Measurements from ENCODE around the gene CHST7.

CHST7 gene

DNA sequence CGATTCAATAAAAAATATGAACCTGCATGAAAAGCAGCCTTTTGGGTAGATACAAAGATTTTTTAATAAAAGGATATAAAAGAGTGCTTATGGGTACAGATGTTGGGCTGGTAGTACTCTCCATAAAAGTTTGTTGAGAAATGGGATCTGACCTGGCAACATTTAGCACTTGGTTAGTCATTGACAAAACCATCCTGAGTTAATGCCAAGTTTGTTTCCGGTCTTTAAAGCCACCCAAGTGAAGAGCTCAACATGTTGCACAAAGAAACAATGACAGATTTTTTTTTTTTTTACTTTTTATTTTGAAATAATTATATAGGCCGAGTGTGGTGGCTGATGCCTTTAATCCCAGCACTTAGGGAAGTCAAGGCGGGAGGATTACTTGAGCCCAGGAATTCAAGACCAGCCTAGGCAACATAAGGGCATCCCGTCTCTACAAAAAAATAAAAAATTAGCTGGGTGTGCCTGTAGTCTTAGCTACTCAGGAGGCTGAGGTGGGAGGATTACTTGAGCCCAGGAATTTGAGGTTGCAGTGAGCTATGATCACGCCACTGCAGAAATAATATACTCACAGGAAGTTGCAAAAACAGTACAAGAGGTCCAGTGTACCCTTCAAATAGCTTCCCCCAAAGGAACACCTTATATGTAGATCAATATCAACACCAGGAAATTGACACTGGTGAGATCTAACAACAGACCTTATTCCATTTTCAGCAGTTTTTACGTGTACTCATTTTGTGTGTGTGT lies 16.6 kb downstream of the CHST7 start:
- peak; percentile 70 for DNase-seq (ENCODE audit: low read depth)
- TF ChIP-seq, protein P1, sequence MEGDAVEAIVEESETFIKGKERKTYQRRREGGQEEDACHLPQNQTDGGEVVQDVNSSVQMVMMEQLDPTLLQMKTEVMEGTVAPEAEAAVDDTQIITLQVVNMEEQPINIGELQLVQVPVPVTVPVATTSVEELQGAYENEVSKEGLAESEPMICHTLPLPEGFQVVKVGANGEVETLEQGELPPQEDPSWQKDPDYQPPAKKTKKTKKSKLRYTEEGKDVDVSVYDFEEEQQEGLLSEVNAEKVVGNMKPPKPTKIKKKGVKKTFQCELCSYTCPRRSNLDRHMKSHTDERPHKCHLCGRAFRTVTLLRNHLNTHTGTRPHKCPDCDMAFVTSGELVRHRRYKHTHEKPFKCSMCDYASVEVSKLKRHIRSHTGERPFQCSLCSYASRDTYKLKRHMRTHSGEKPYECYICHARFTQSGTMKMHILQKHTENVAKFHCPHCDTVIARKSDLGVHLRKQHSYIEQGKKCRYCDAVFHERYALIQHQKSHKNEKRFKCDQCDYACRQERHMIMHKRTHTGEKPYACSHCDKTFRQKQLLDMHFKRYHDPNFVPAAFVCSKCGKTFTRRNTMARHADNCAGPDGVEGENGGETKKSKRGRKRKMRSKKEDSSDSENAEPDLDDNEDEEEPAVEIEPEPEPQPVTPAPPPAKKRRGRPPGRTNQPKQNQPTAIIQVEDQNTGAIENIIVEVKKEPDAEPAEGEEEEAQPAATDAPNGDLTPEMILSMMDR (IDR thresholded peaks at IDR 0.05; ENCODE audit: insufficient read depth, low read depth, low read length, missing control alignments), result no peak
- H3K4me3 ChIP-seq (ENCODE audit: low read length), result no peak overlapping the region

DNA sequence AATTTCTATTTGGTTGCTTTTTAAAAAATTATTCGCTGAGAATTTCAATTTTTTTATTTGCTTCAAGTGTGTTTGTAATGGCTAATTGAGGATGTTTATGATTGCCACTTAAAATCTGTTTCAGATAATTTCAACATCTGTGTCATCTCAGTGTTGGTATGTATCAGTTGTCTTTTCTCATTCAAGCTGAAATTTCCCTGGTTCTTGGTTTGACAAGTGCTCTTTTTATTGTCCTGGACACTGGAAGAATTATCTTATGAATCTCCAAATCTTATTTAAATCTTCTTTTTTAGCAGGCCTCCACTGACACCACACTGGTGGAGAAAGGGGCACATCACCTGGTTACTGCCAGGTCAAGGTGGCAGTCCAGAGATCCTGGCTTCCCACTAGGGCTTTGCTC lies 21.5 kb downstream of the CHST7 start:
- TF ChIP-seq, protein P1 (IDR thresholded peaks at IDR 0.05; ENCODE audit: insufficient read depth, low read depth, low read length, missing control alignments), result no peak
- DNase-seq (ENCODE audit: low read depth), result no peak
- no peak overlapping the region for H3K4me3 ChIP-seq (ENCODE audit: low read length)

DNA sequence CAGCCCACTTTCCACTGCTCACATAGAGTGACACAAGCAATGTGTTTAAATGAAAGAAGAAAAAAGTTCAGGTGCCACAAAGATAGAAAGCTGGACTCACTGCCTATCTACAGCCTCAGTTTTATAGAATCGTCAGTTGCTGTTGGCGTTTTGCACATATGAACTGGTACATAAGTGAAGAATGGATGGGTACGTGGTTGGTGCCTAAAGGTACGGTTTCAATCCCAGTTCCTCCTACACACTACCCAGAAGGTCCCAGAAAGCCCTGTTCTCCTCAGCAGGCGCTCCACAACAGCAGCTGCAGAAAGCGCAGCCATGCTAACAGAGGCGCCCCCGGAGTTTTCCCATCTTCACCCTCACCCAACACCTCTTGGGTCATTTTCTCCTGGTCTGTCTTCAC lies 23.6 kb downstream of the CHST7 start:
- DNase-seq (ENCODE audit: low read depth), result no peak
- no peak overlapping the region for H3K4me3 ChIP-seq (ENCODE audit: low read length)
- TF ChIP-seq, protein P1 (IDR thresholded peaks at IDR 0.05; ENCODE audit: insufficient read depth, low read depth, low read length, missing control alignments), result no peak

DNA sequence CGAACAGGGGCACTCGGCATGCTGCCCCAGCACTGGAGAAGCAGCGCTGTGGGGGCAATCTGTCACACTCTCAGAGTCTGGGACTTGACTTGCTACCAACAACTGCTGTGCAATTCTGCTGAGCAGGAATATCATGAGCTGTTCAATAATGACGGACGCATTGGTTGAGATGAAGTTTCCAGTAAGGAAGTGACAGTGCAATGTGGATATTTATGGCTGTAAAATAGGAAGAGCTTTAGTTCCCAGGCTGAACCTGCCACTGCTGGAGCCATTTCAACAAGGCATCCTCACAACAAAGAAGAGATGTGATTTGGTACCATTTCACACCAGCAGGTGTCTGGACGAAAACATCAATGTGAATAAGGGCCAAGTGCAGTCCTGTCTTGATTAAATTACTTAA lies 24.2 kb downstream of the CHST7 start:
- no peak for DNase-seq (ENCODE audit: low read depth)
- TF ChIP-seq, protein P1 (IDR thresholded peaks at IDR 0.05; ENCODE audit: insufficient read depth, low read depth, low read length, missing control alignments), result no peak
- no peak overlapping the region for H3K4me3 ChIP-seq (ENCODE audit: low read length)

DNA sequence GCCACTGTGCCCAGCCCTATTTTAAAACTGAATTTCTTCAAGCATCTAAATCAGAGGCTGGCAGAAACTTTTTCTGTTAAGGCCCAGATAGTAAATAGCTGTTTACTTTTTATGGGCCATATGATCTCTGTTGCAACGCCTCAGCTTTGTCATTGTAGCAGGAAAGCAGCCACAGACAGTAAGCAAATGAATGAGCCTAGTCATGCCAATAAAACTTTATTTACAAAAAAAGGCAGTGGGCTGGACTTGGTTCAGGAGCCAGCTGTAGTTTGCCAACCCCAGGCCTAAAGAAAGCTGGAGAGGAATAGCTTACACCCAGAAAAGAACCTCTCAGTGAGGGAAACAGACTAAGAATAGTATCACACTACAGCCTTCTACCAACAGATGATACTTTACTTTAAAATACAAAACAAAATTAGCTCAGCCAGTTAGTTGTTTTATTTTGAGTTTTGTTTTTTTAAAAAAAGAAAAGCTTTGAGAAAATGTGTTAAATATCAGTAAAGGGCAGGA lies 25.5 kb downstream of the CHST7 start:
- TF ChIP-seq, protein P1 (IDR thresholded peaks at IDR 0.05; ENCODE audit: insufficient read depth, low read depth, low read length, missing control alignments), result no peak
- H3K4me3 ChIP-seq (ENCODE audit: low read length), result no peak overlapping the region
- no peak for DNase-seq (ENCODE audit: low read depth)

DNA sequence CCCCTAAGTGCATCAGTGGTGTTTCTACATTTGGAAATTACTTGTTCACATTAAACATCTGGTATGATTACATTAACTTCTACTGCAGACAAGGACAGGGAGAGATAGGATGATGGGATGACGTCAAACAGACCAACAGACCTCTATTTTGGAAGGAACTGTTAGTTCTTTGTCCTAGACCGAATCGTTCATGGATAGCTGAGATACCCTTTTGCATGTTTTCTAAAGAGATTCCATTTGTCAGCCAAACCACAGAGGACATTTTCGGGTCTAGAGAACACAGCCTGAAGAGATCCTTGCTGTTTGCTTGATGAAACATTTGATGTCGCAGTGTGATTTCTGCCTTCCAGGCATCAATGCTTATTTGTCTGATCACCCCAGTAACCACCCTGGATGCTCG lies 27.7 kb downstream of the CHST7 start:
- TF ChIP-seq, protein P1 (IDR thresholded peaks at IDR 0.05; ENCODE audit: insufficient read depth, low read depth, low read length, missing control alignments), result no peak
- DNase-seq (ENCODE audit: low read depth), result no peak
- H3K4me3 ChIP-seq (ENCODE audit: low read length), result no peak overlapping the region

All from epithelial cell of esophagus (primary cell).